Measurements from ENCODE around the gene ZSWIM8. TPM values are rescaled to one million over a fixed set of nuclear protein-coding genes. Genes with fewer than 3 reads are reported as not detected.

Gene ZSWIM8
- total RNA-seq, 1 donor from 2014 or later, result 123 TPM

GRCh38 chr10:73816917-73817729 is 31.7 kb downstream of the ZSWIM8 start:
- H3K4me1 ChIP-seq, result peaks cover 45% of the 10 kb centered on the region
- no peak for TF ChIP-seq POLR2AphosphoS5 (IDR thresholded peaks at IDR 0.05; ENCODE audit: insufficient read depth in 1 of 2, low read depth in 1 of 2)
- TF ChIP-seq POLR2A (IDR thresholded peaks at IDR 0.05), result no peak
- TF ChIP-seq, protein P1, sequence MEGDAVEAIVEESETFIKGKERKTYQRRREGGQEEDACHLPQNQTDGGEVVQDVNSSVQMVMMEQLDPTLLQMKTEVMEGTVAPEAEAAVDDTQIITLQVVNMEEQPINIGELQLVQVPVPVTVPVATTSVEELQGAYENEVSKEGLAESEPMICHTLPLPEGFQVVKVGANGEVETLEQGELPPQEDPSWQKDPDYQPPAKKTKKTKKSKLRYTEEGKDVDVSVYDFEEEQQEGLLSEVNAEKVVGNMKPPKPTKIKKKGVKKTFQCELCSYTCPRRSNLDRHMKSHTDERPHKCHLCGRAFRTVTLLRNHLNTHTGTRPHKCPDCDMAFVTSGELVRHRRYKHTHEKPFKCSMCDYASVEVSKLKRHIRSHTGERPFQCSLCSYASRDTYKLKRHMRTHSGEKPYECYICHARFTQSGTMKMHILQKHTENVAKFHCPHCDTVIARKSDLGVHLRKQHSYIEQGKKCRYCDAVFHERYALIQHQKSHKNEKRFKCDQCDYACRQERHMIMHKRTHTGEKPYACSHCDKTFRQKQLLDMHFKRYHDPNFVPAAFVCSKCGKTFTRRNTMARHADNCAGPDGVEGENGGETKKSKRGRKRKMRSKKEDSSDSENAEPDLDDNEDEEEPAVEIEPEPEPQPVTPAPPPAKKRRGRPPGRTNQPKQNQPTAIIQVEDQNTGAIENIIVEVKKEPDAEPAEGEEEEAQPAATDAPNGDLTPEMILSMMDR (IDR thresholded peaks at IDR 0.05), result no peak
- H3K27ac ChIP-seq, result no peak overlapping the region
- intact Hi-C loops (cut with DNase I), result no loop called here
- no peak overlapping the region for H3K4me3 ChIP-seq
- peaks cover 4 to 20% of the 10 kb centered on the region in 2 donors for H3K36me3 ChIP-seq
- H3K9me3 ChIP-seq, result no peaks in the 10 kb centered on the region
- no peak for DNase-seq (ENCODE audit: extremely low spot score in 2 of 2)
- no peaks in the 10 kb centered on the region for H3K27me3 ChIP-seq

GRCh38 chr10:73817826-73818225 is 32.4 kb downstream of the ZSWIM8 start:
- Histone ChIP-seq H3K4me3 (no peak overlapping the region), H3K36me3 (peaks cover 4 to 20% of the 10 kb centered on the region in 2 donors), H3K27me3 (no peaks in the 10 kb centered on the region), H3K9me3 (no peaks in the 10 kb centered on the region), H3K27ac (no peak overlapping the region), H3K4me1 (peaks cover 38% of the 10 kb centered on the region)
- intact Hi-C loops (cut with DNase I), result no loop called here
- DNase-seq (ENCODE audit: extremely low spot score in 2 of 2), result no peak
- no peak for TF ChIP-seq POLR2A (IDR thresholded peaks at IDR 0.05)
- TF ChIP-seq, protein P1 (IDR thresholded peaks at IDR 0.05), result no peak
- TF ChIP-seq POLR2AphosphoS5 (IDR thresholded peaks at IDR 0.05; ENCODE audit: insufficient read depth in 1 of 2, low read depth in 1 of 2), result no peak

GRCh38 chr10:73818402-73818801 is 33.0 kb downstream of the ZSWIM8 start:
- no peak for DNase-seq (ENCODE audit: extremely low spot score in 2 of 2)
- Histone ChIP-seq H3K27me3 (no peaks in the 10 kb centered on the region), H3K4me3 (no peak overlapping the region), H3K4me1 (peaks cover 36% of the 10 kb centered on the region), H3K9me3 (no peaks in the 10 kb centered on the region), H3K27ac (no peak overlapping the region), H3K36me3 (peaks cover 4 to 26% of the 10 kb centered on the region in 2 donors)
- intact Hi-C loops (cut with DNase I), result no loop called here
- TF ChIP-seq, protein P1 (IDR thresholded peaks at IDR 0.05), result no peak
- no peak for TF ChIP-seq POLR2AphosphoS5 (IDR thresholded peaks at IDR 0.05; ENCODE audit: insufficient read depth in 1 of 2, low read depth in 1 of 2)
- TF ChIP-seq POLR2A (IDR thresholded peaks at IDR 0.05), result no peak

- intact Hi-C loops (cut with DNase I), result no loop called here
- TF ChIP-seq POLR2AphosphoS5 (IDR thresholded peaks at IDR 0.05; ENCODE audit: insufficient read depth in 1 of 2, low read depth in 1 of 2) (no peak), POLR2A (IDR thresholded peaks at IDR 0.05) (no peak)
- TF ChIP-seq, protein P1 (IDR thresholded peaks at IDR 0.05), result no peak
- peaks cover 36% of the 10 kb centered on the region for H3K4me1 ChIP-seq
- H3K36me3 ChIP-seq, result peaks cover 4 to 29% of the 10 kb centered on the region in 2 donors
- H3K27ac ChIP-seq, result peak overlapping the region; percentile 11
- H3K27me3 ChIP-seq, result no peaks in the 10 kb centered on the region
- no peak for DNase-seq (ENCODE audit: extremely low spot score in 2 of 2)
- no peaks in the 10 kb centered on the region for H3K9me3 ChIP-seq
- H3K4me3 ChIP-seq, result no peak overlapping the region
Observed at GRCh38 chr10:73819081-73819480, 33.7 kb downstream of the ZSWIM8 start.

GRCh38 chr10:73819513-73820093 is 34.2 kb downstream of the ZSWIM8 start:
- peak overlapping the region; percentile 11 for H3K27ac ChIP-seq
- H3K36me3 ChIP-seq, result peaks cover 4 to 25% of the 10 kb centered on the region in 2 donors
- H3K27me3 ChIP-seq, result no peaks in the 10 kb centered on the region
- intact Hi-C loops (cut with DNase I), result no loop called here
- TF ChIP-seq POLR2A (IDR thresholded peaks at IDR 0.05) (no peak), POLR2AphosphoS5 (IDR thresholded peaks at IDR 0.05; ENCODE audit: insufficient read depth in 1 of 2, low read depth in 1 of 2) (no peak)
- TF ChIP-seq, protein P1 (IDR thresholded peaks at IDR 0.05), result no peak
- DNase-seq (ENCODE audit: extremely low spot score in 2 of 2), result no peak
- H3K4me3 ChIP-seq, result no peak overlapping the region
- peaks cover 36% of the 10 kb centered on the region for H3K4me1 ChIP-seq
- H3K9me3 ChIP-seq, result no peaks in the 10 kb centered on the region
